ENCODE results near the gene MPV17.
"Not testable (repeated sequence)": the region's sequence is repeated elsewhere in the genome, so short reads cannot be mapped to it uniquely, and the experiment has no call there.

The MPV17 gene

DNA sequence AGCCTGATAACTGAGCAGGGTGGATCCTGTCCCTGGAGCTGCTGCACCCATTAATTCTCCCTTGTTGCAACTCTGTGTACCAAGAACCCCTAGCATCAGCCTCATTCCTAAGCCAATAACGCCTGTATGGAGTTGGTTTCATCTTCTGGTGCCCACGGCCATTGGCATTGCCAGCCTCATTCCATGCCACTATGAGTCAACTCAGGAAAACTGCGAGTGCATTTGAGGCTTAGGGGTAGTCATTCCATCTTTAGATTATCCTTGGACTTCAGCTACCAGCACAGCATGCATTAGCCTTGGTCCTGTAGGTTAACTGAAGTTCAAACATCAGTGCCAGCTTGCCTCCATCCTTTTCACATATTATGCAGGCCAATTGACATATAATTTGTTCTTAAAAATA is 42.1 kb downstream of the MPV17 start:
- DNase-seq (ENCODE audit: low spot score), result no peak
- TF ChIP-seq, protein P1, sequence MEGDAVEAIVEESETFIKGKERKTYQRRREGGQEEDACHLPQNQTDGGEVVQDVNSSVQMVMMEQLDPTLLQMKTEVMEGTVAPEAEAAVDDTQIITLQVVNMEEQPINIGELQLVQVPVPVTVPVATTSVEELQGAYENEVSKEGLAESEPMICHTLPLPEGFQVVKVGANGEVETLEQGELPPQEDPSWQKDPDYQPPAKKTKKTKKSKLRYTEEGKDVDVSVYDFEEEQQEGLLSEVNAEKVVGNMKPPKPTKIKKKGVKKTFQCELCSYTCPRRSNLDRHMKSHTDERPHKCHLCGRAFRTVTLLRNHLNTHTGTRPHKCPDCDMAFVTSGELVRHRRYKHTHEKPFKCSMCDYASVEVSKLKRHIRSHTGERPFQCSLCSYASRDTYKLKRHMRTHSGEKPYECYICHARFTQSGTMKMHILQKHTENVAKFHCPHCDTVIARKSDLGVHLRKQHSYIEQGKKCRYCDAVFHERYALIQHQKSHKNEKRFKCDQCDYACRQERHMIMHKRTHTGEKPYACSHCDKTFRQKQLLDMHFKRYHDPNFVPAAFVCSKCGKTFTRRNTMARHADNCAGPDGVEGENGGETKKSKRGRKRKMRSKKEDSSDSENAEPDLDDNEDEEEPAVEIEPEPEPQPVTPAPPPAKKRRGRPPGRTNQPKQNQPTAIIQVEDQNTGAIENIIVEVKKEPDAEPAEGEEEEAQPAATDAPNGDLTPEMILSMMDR (IDR thresholded peaks at IDR 0.05; ENCODE audit: extremely low read depth, insufficient read depth, missing control alignments), result no peak
- in situ Hi-C loops (cut with MboI; ENCODE audit: low pct_unique_long_range_greater_than_20kb, low sequenced_read_pairs, unreplicated experiment), result loop anchor here (10.0 to 25.0 kb wide), 3 partner anchors 176 to 444 kb away; partner anchors contain the start of genes DPYSL5 and MAPRE3

DNA sequence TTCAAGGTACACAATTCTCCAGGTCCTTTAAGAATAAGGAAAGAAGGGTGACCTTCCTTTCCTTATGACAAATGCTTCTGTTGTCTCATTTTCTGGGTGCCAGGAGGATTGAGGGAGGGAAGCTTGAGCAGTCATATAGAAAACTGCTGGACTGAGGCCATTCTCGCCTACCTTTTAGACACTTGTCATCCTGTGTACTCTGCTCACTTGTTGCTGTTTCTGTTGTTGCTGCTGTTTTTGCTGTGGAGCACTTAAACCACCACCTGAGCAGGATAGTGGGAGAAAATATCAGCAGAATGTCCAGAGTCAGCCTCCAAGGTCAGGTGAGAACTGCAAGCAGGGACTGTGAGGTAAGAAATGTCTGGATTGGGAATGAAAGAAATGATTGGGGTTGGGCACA is 44.9 kb downstream of the MPV17 start:
- no peak for DNase-seq (ENCODE audit: low spot score)
- TF ChIP-seq, protein P1 (IDR thresholded peaks at IDR 0.05; ENCODE audit: extremely low read depth, insufficient read depth, missing control alignments), result no peak
- in situ Hi-C loops (cut with MboI; ENCODE audit: low pct_unique_long_range_greater_than_20kb, low sequenced_read_pairs, unreplicated experiment), result loop anchor here (25.0 kb wide), 2 partner anchors 316 to 441 kb away; partner anchors contain the start of genes DPYSL5 and MAPRE3

DNA sequence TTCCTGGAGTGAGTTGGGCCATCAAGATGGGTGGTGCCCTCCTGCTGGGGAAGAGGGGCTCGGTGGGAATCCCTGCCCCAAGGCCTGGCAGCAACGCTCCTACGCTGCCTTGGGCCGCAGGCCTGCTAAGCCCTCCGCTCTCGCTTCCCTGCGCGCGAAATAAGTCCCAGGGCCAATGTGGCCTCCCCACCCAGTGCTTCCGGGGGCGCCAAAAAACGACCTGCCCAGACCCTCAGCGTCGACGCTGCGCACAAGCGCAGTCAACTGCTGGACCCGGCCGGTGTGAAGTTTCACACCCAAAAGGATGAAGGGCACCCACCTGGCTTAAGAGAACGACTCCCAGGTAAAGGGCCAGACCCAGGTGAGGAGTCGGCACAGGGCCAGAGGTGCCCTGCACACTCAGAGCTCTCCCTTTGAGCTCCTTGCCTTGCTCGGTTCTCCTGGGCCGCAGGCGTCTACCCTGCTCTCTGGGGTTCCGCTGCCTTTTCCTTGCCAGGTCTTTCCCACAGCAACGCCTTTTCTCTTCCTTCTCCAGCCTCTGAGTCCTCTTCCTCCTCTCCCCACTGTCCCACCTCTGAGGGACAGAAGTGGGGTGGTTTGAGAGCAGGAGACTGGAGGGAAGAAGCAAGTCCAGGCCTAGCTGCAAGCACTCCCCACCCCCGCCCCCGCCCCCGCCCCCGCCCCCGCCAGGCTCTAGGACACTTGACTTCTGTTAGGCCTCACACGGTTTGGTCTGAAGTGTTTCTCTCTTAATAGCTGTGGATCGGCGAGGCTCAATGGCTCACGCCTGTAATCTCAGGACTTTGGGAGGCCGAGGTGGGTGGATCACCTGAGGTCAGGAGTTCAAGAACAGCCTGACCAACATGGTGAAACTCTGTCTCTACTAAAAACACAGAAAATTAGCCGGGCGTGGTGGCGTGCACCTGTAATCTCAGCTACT is 47.4 kb downstream of the MPV17 start, which contains the start of gene DNAJC5G:
DNAJC5G (plus strand) TSS at position 223 of the 940 bp plus-strand sequence. CDS start 1,296 bp downstream, outside the sequence.
- no peak for DNase-seq (ENCODE audit: low spot score)
- TF ChIP-seq, protein P1 (IDR thresholded peaks at IDR 0.05; ENCODE audit: extremely low read depth, insufficient read depth, missing control alignments), result no peak
- in situ Hi-C loops (cut with MboI; ENCODE audit: low pct_unique_long_range_greater_than_20kb, low sequenced_read_pairs, unreplicated experiment), result loop anchor here (25.0 kb wide), 2 partner anchors 313 to 438 kb away; partner anchors contain the start of genes DPYSL5 and MAPRE3

DNA sequence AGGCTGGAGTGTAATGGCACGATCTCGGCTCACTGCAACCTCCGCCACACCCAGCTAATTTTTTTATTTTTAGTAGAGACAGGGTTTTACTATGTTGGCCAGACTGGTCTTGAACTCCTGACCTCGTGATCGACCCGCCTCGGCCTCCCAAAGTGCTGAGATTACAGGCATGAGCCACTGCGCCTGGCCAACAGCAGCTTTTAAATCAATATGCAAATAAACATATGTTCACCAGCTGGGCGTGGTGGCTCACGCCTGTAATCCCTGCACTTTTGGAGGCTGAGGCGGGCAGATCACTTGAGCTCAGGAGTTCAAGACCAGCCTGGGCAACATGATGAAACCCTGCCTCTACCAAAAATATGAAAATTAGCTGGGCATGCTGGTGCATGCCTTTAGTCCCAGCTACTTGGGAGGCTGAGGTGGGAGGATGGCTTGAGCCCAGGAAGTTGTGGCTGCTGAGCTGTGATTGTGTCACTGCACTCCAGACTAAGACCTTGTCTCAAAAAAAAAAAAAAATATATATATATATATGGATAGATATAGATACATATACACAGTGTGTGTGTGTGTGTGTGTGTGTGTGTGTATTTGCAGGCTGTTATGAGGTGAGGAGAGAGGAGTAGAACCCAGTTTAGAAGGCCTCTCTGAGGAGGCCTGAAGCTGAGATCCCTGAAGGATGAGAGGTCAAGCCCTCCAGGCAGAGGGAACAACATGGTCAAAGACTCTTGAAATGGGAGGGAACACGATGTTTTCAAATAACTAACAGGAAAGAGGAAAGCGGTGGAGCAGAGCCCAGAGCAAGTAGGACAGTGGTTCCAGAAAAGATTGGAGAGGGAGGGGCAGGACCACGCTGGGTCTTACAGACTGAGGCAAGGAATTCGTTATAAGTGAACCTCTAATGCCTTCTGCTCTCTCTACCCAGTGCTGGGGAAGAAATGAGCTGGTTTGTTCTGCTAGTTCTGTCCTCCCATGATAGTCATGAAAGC is 50.1 kb downstream of the MPV17 start:
- in situ Hi-C loops (cut with MboI; ENCODE audit: low pct_unique_long_range_greater_than_20kb, low sequenced_read_pairs, unreplicated experiment), result not testable (repeated sequence)

DNA sequence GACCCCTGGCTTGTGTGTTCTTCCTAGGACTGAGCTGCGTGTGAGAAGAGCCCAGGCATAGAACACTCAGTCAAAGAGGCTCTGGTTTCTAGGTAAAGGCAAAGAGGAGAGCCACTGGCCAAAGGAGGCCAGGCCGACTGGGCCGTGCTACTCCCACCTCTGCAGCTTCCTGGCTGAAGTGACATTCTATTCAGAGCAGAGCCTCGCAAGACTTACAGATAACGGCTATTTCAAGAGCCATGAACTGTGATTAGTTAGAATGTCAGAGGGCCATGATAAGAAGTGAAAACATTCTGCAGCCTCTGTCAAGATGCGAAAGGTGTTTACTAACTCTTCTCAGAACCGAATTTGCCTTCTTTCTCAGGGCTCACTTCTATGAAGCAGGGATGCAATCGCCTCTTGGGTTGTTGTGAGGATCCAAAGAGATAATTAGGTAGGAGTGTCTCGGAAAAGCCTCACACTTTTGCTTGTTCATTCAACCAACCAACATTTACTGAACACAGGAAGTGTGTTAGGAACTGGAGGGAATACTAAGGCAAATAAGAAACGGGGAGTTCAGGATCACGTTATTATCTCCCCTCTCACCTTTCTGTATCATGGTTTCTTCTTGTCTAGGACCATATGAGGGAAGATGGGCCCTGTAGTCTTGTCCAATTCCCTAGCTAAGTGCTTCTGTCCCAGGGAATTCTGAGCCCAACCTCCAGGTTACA is 51.1 kb downstream of the MPV17 start:
- in situ Hi-C loops (cut with MboI; ENCODE audit: low pct_unique_long_range_greater_than_20kb, low sequenced_read_pairs, unreplicated experiment), result no loop called here
- DNase-seq (ENCODE audit: low spot score), result no peak
- TF ChIP-seq, protein P1 (IDR thresholded peaks at IDR 0.05; ENCODE audit: extremely low read depth, insufficient read depth, missing control alignments), result no peak

More for the DNA sequence above, 50.1 kb downstream of the MPV17 start:
- not testable (repeated sequence) for DNase-seq (ENCODE audit: low spot score)

DNA sequence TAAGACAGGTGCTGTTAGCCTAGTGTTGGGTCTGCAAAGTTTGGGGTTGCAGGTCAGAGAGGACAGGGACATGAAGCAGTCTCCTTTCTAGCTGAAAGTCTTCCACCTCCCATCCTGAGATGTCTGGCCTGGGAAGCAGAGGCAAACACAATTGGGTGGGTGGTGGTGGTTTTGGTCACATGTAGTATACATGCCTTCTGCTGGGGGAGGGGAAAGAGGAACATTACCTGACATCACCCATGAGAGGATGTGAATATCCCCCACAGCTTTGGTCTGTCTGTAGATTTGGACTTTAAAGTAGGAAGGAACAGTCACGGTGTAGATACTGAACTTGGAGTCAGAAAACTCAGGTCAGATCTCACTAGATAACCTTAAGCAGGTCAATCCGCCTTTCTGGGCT is 52.2 kb downstream of the MPV17 start:
- TF ChIP-seq, protein P1 (IDR thresholded peaks at IDR 0.05; ENCODE audit: extremely low read depth, insufficient read depth, missing control alignments), result no peak
- in situ Hi-C loops (cut with MboI; ENCODE audit: low pct_unique_long_range_greater_than_20kb, low sequenced_read_pairs, unreplicated experiment), result no loop called here
- DNase-seq (ENCODE audit: low spot score), result no peak
